Kidney tubule cell (primary cell): ENCODE results near the gene RASGEF1B.

ENCODE experiments used
- DNase-seq: peaks from one replicate; pipeline ENCODE4 v3.0.0-alpha.2; 2018; ENCODE audit warnings: low spot score

RASGEF1B gene

GRCh38 chr4:81471588-81472280 is at the start of gene RASGEF1B:
Gene RASGEF1B, minus strand, starts transcription at chr4:81471907. Its CDS starts 12,399 bp downstream, at chr4:81459508.
- DNase-seq: peak; percentile 96

DNA sequence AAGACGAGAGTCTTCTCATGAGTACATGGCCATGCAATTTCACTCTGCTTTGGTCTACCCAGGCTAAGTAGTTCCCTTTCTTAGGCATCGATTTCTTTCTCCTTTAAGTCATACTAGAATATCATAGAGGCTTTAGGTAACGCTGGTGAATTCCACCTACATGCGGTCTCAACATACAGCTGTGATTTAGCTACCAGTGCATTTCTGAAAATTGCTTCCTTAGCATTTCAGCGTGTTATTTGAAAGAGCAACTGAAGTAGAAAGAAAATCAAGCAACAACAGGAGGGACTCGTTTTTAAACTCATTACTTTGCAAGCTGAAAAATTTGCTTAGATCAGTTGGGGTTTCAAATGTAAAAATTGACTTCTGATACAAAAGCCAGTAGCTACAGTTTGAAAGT is 48.1 kb upstream of the RASGEF1B start:
- DNase-seq: no peak

DNA sequence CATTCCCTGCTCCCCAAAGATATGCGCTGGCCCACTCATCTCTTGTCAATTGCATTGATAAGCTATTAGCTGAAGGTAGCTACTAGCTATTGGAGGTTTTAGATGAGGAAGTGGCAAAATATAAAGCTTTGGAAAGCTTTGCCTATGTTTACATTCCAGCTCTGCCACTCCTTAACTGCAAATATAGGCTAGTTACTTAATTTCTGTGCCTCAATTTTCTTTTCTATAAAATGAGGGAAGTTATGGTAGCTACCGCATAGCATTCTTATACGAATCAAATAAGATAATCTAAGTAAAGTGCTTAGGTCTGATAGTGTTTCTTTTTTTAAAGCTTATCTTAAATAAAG is 47.7 kb upstream of the RASGEF1B start:
- DNase-seq: no peak

GRCh38 chr4:81518762-81519426 is 47.2 kb upstream of the RASGEF1B start:
- no peak for DNase-seq

DNA sequence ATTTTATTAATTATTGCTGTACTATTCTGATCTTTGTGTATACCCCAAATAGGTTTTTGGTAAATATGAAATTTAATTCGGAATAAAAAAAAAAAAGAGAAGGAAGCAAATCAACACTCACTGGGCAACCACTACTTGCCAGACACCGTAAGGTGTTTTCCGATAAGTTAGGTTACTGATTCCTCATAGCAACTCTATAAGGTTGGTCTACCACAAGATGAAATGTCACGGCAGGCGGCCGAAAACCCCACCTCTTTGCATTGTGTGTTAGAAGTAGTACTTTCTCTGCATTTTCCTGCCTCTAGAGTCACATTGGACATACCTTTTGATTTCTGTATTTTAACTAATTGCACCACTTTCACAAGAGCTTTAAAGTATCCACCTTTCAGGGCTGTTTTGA is 44.5 kb upstream of the RASGEF1B start:
- DNase-seq: no peak

DNA sequence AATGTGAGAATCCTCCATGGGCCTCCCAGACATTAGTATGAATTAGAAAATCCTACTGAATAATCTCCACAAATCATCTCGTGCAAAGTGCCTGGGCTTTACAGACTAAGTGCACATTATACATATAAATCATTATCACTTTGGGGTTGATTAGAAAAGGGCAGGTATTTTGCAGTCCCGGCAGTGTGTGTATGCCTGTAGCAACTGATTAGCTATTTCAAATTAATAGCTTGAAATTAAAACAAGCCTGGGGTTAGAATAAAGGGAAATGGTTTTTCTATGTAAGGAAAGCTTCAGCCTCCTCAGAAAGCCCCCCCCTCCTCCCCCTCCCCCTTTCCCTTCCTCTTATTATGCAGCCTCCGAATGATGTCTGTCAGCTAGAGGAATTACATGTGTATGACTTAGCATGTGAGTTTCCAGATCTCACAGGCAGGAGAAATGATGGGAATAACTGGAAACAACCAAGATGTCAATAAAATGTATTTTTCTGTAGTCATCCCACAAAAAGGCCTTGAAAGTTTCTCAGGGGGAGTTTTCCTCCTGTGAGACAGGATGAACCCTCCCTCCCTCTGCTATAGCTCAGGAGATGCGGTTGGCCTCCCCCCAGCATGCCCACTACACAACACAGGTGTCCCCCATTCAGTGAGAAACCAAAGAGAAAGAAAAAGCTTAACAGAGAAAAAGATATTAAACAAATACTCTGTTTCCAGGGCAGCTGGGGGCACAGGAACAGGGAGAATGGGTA is 41.2 kb upstream of the RASGEF1B start:
- DNase-seq: no peak

DNA sequence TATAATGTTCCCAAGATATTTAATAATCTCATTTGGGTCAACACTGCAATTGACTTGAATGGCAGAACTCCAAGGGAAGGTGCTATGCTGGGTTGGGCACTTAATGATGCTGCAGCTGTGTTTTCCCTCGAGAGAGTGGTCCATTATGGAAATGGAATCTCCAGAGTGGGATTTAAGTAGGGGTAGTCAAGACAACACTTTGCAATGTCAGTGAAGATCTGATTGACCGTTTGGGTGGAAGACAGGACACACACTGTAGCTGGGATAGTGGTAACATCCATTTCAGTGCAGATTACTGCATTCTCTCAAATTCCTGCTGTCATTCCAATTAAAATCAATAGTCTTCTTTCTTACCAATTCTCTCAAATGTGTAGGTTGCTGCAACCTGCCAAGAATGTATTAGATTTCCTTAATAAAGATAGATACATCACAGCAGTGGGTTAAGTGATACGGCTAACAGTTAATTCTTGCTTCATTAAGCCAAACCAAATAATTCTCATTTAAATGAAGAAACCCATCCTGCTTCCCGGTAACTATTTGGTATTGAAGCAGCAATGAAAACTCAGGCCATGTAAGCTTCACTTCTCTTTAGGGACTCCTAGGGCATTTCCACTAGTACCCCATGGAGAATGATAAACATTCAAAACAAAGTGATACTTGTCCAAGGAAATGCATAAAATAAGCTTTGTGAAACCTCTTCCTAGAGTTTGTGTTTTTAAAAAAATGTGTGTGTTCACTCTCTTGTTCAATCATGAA is 40.5 kb upstream of the RASGEF1B start:
- DNase-seq: no peak

DNA sequence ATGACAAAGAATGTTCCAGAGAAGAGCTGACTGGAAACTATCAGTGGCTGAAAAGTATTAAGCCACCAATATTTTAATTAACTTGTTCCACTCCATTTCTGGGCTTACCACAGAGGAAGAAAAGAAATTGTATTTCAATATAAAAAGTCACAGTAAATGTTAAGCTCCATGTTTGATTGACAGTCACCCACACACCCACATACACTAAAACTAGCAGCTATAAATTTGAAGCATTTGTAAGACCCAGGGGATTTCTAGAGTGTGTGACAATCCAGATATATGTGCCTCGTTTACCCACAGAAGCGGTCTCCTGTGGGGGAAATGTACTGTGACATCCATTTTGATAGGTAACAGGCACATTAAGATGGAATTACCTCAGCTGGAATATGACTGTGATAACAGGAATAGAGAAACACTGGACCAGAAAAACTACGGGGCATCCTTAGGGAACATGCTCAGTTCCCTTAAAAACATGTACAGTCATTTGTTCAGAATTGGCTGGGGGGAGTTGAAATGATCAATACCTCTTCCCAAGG is 39.0 kb upstream of the RASGEF1B start:
- DNase-seq: no peak

- no peak for DNase-seq
Measured at GRCh38 chr4:81509822-81510221, 38.1 kb upstream of the RASGEF1B start.

DNA sequence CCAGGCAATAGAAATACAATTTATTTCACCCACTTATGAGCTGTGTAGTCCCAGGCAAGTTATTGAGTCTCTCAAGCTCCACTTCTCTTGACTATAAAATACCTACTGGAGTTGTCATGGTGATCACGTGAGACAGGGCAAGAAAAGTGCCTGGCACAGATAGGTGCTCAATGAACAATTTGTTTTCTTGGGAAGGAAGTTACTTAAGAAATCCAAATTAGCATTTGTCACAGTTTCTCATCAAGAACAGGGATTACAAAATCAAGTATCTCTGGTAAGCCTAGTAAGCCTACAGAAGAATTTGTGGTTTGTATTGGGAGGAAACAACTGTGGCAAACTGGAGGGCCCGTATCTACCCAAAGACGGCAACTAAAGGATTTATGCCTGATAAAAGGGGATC is 37.5 kb upstream of the RASGEF1B start:
- DNase-seq: no peak

GRCh38 chr4:81508411-81509185 is 36.9 kb upstream of the RASGEF1B start:
- no peak for DNase-seq

- DNase-seq: no peak
Measured at GRCh38 chr4:81507530-81507929, 35.8 kb upstream of the RASGEF1B start.

DNA sequence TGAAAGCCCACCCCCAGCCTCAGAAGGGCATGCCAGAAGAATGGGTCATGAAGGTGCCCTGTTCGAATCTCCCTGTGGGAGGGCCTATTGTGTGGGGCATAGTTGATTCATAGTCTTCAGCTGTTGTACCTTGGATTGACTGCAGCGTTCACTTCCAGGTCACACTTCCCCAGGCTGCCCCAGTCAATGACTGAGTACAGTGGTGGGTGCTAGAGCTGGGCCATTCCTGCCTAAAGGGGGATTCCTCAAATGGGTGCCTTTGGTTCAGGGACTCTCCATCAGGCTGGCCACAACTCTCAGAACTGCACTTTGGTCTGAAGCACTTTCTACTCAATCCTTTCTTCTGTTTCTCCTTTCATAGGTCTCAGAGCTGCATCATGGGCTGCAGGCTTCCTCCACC is 35.0 kb upstream of the RASGEF1B start:
- DNase-seq: no peak

DNA sequence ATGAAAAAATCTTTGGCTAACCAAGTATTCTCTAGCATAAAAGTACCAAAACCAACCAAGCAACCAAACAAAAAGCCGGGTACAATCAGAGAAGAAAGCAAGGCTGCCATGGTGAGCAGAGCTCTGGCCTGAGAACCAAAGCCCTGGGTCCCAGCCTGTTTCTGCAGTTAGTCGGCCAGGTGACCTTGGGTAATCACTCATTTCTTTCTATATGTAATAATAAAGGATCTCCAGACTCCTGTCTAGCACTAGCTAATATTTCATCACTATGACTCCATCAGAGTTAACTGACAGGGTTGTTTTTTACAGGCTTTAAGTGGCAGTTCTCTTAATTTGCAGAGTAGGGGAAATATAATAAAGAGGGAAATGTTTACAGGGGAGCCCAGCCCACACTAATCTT is 34.0 kb upstream of the RASGEF1B start:
- no peak for DNase-seq

- no peak for DNase-seq
Measured at GRCh38 chr4:81505004-81505598, 33.4 kb upstream of the RASGEF1B start.

GRCh38 chr4:81504112-81505003 is 32.7 kb upstream of the RASGEF1B start:
- no peak for DNase-seq

- DNase-seq: no peak
Measured at GRCh38 chr4:81503586-81503985, 31.9 kb upstream of the RASGEF1B start.

- no peak for DNase-seq
Measured at GRCh38 chr4:81502564-81502963, 30.9 kb upstream of the RASGEF1B start.

DNA sequence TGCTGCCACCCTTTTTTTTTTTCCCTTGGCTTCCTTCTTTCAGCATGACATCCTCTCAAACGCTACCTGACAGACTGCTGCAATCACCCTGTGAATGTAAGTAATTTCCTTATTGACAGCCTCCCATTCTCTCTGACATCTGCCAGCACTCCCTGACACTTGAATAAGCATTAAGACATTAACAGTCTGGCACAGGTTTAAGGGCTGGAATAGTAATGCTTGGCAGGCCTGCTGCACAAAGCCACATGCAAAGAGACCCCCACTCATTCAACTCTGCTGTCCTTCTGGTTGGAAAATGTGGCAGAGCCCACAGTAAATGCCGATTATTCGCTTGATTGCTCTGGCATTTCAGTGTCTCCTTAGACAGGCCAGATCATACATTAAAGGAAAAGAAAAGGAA is 28.1 kb upstream of the RASGEF1B start:
- peak; percentile 67 for DNase-seq

DNA sequence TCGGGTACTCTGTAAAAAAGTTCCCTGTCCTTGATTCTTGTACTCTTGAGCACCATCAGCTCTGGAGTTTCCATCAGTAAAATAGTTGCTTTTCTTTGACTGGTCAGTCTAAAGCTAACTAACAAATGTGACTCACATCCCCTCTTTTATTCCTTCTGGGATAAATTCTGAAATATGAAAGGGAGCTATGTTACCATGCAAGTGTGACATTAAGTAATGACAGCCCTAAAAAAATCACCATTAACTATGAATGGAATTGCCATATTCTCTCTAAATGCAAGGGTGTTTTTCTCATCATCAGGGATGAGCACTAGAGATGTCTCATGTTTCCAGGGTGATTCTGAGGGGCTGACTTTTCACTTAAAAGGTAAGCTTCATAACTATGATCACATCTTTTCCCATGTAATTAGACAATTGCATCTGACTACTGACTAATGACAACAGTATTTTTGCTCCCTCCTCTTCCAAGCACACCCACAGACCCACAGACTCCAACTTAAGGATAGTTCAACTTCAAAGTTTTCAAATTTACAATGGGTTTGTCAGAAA is 26.9 kb upstream of the RASGEF1B start:
- peak; percentile 40 for DNase-seq
